GM13977 (cell line): ENCODE results near the gene ZC3H7A.

Source experiments
- DNase-seq: peaks from one replicate; pipeline ENCODE4 v3.0.0; 2012; ENCODE audit warnings: low spot score
- CTCF ChIP-seq: IDR thresholded peaks from 2 replicates; pipeline ENCODE4 v1.5.1; 2012; ENCODE audit warnings: mild to moderate bottlenecking, control low read depth; ENCODE audit not compliant: insufficient read depth; ENCODE audit errors: extremely low read depth, missing control alignments
- in situ Hi-C: fragments of 300-500 bp; cut with MboI; formaldehyde crosslinking; loops from one replicate; pipeline ENCODE4 v1.12.0; 2022; ENCODE audit warnings: low sequenced_read_pairs, low pct_unique_long_range_greater_than_20kb, mixed read lengths, inconsistent platforms; ENCODE audit not compliant: unreplicated experiment

The ZC3H7A gene

GRCh38 chr16:11708421-11708820, 88.6 kb downstream of the ZC3H7A start:
- in situ Hi-C loops = loop anchor here (25.0 kb wide), 2 partner anchors 296 to 746 kb away; no protein-coding TSS in a partner anchor
- DNase-seq = no peak
- TF ChIP-seq CTCF = no peak

- DNase-seq = no peak
- TF ChIP-seq CTCF = no peak
- in situ Hi-C loops = loop anchor here (25.0 kb wide), 2 partner anchors 295 to 745 kb away; no protein-coding TSS in a partner anchor
Measured at GRCh38 chr16:11707679-11708197, 89.3 kb downstream of the ZC3H7A start.

- peak; percentile 21 for DNase-seq
- no peak for TF ChIP-seq CTCF
- in situ Hi-C loops = loop anchor here (25.0 kb wide), 2 partner anchors 294 to 744 kb away; no protein-coding TSS in a partner anchor
Measured at GRCh38 chr16:11706180-11706742, 90.8 kb downstream of the ZC3H7A start.

- TF ChIP-seq CTCF = no peak
- in situ Hi-C loops = loop anchor here (25.0 kb wide), 2 partner anchors 293 to 743 kb away; no protein-coding TSS in a partner anchor
- no peak for DNase-seq
Measured at GRCh38 chr16:11705311-11706025, 91.6 kb downstream of the ZC3H7A start.
